Tibial nerve (tissue), 4 donors: ENCODE results near the gene MRPS16. TPM values are rescaled to one million over a fixed set of nuclear protein-coding genes. Genes with fewer than 3 reads are reported as not detected.

Source experiments
- DNase-seq, 2 donors: peaks; one replicate each; pipeline ENCODE4 v3.0.0-alpha.2; 2019; ENCODE audit warnings: low spot score in 2 of 2
- H3K27ac ChIP-seq, 4 donors: fragments of 200-600 bp; sonication (generic) in 3 of 4; one replicate each; pipeline ENCODE4 v1.5.1; 2017 to 2019; ENCODE audit warnings: mild to moderate bottlenecking in 1 of 4
- H3K27me3 ChIP-seq, 2 donors: fragments of 200-600 bp; sonication (generic) in 1 of 2; one replicate each; pipeline versions ENCODE4 v1.5.1 to v1.6.0; 2017 to 2019
- H3K36me3 ChIP-seq, 3 donors: fragments of 200-600 bp; sonication (generic); one replicate each; pipeline ENCODE4 v1.5.1; 2018 to 2019
- H3K4me1 ChIP-seq, 4 donors: fragments of 200-600 bp; sonication (generic) in 3 of 4; one replicate each; pipeline ENCODE4 v1.5.1; 2017 to 2019
- H3K4me3 ChIP-seq, 4 donors: fragments of 200-600 bp; sonication (generic) in 3 of 4; one replicate each; pipeline ENCODE4 v1.5.1; 2017 to 2019; ENCODE audit warnings: mild to moderate bottlenecking in 1 of 4, moderate library complexity in 1 of 4
- H3K9me3 ChIP-seq, 4 donors: fragments of 200-600 bp; sonication (generic) in 3 of 4; one replicate each; pipeline ENCODE4 v1.5.1; 2017 to 2019
- CTCF ChIP-seq, 5 experiments: fragments of 200-600 bp in 3 of 5; fragments of 450-650 bp in 2 of 5; sonication (generic) in 3 of 5; IDR thresholded peaks; one replicate each; pipeline ENCODE4 v1.5.1; 2016 to 2019; ENCODE audit warnings: antibody characterized with exemption in 5 of 5, mild to moderate bottlenecking in 3 of 5, moderate library complexity in 2 of 5
- EP300 ChIP-seq, 2 donors: sonication (generic); formaldehyde crosslinking; IDR thresholded peaks; one replicate each; pipeline ENCODE4 v1.6.1; 2017; ENCODE audit warnings: antibody characterized with exemption in 2 of 2, mild to moderate bottlenecking in 1 of 2
- POLR2A ChIP-seq, 2 donors: fragments of 450-650 bp; IDR thresholded peaks; one replicate each; pipeline ENCODE4 v1.6.1; 2017; ENCODE audit warnings: antibody characterized with exemption in 2 of 2, mild to moderate bottlenecking in 2 of 2, moderate library complexity in 2 of 2
- WGBS, 2 donors: methylation state at CpG; one replicate each; pipeline ENCODE4 v1.1.5; 2018; 5-methylcytosine and 5-hydroxymethylcytosine counted together
- total RNA-seq, 4 donors: library from RNA; depleted of rRNA; stranded (reverse); fragments of >200 nt; gene quantifications; one replicate each; pipeline ENCODE4 v1.1.0, GENCODE V29; 2016

Gene MRPS16
- total RNA-seq, 4 donors from 2014 or later = 32.0 to 34.7 (median 34.2) TPM

DNA sequence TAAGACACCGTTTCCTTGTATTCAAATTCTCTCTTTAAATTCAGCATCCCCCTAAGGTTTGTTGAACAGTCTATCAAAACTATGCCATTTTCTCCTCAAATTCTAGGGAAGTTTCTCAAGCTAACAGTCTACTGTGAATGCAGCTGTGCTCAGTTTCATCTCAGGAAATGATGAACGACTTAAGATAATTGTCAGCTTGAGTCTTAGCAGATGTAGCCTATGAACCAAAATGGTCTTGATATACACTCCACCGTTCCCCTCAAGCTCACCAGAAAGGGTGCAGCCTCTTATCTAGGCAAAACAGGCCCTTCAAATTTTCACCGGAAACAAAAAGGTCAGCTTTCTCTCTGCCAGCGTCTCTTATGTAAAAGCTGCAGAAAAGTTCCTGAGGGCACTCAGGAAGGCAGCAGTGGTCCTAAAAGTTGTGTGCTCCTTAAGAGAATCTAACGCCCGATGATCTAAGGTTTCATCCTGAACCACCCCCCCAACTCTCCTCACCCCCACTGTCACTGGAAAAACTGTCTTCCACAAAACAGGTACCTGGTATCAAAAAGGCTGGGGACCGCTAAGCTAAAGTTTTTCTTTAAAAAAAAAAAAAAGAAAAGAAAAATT, 7.5 kb downstream of the MRPS16 start:
- no peak for DNase-seq
- Histone ChIP-seq H3K9me3 (no peaks in the 10 kb centered on the region), H3K4me1 (peaks cover 5 to 42% (median 11%) of the 10 kb centered on the region in 4 donors), H3K4me3 (no peak overlapping the region), H3K27me3 (no peaks in the 10 kb centered on the region), H3K36me3 (peaks cover 0 to 60% (median 0%) of the 10 kb centered on the region in 3 donors), H3K27ac (no peak overlapping the region)
- WGBS, 2 donors = 58 to 67% methylated on average over 8 of the region's 8 CpGs
- no peak for TF ChIP-seq POLR2A (IDR thresholded peaks at IDR 0.05)
- no peak for TF ChIP-seq EP300 (IDR thresholded peaks at IDR 0.05)
- no peak for TF ChIP-seq CTCF (IDR thresholded peaks at IDR 0.05)

- H3K36me3 ChIP-seq = peaks cover 0 to 86% (median 3%) of the 10 kb centered on the region in 3 donors
- no peak overlapping the region for H3K4me3 ChIP-seq
- DNase-seq = no peak
- H3K27me3 ChIP-seq = no peaks in the 10 kb centered on the region
- H3K9me3 ChIP-seq = no peaks in the 10 kb centered on the region
- H3K4me1 ChIP-seq = peaks cover 0 to 8% (median 0%) of the 10 kb centered on the region in 4 donors
- TF ChIP-seq POLR2A (IDR thresholded peaks at IDR 0.05) (no peak), EP300 (IDR thresholded peaks at IDR 0.05) (no peak), CTCF (IDR thresholded peaks at IDR 0.05) (no peak)
- no peak overlapping the region for H3K27ac ChIP-seq
- WGBS, 2 donors = 88% methylated on average over 2 of the region's 2 CpGs
Measured at GRCh38 chr10:73239908-73240307, 12.5 kb downstream of the MRPS16 start.

- H3K9me3 ChIP-seq = no peaks in the 10 kb centered on the region
- 90% methylated on average over 5 of the region's 5 CpGs for WGBS, 2 donors
- H3K4me3 ChIP-seq = no peak overlapping the region
- H3K27me3 ChIP-seq = no peaks in the 10 kb centered on the region
- no peaks in the 10 kb centered on the region for H3K4me1 ChIP-seq
- no peak overlapping the region for H3K27ac ChIP-seq
- TF ChIP-seq POLR2A (IDR thresholded peaks at IDR 0.05) = no peak
- no peak for TF ChIP-seq CTCF (IDR thresholded peaks at IDR 0.05)
- no peak for TF ChIP-seq EP300 (IDR thresholded peaks at IDR 0.05)
- H3K36me3 ChIP-seq = peaks cover 0 to 85% (median 3%) of the 10 kb centered on the region in 3 donors
- DNase-seq = no peak
Measured at GRCh38 chr10:73238990-73239566, 13.4 kb downstream of the MRPS16 start.

GRCh38 chr10:73234695-73235094, 17.7 kb downstream of the MRPS16 start:
- DNase-seq = no peak
- Histone ChIP-seq H3K9me3 (no peaks in the 10 kb centered on the region), H3K4me1 (no peaks in the 10 kb centered on the region), H3K27me3 (no peaks in the 10 kb centered on the region), H3K4me3 (no peak overlapping the region), H3K36me3 (peaks cover 3 to 80% (median 3%) of the 10 kb centered on the region in 3 donors), H3K27ac (no peak overlapping the region)
- 86 to 95% methylated on average over 7 of the region's 7 CpGs for WGBS, 2 donors
- TF ChIP-seq CTCF (IDR thresholded peaks at IDR 0.05) (no peak), POLR2A (IDR thresholded peaks at IDR 0.05) (no peak), EP300 (IDR thresholded peaks at IDR 0.05) (no peak)

DNA sequence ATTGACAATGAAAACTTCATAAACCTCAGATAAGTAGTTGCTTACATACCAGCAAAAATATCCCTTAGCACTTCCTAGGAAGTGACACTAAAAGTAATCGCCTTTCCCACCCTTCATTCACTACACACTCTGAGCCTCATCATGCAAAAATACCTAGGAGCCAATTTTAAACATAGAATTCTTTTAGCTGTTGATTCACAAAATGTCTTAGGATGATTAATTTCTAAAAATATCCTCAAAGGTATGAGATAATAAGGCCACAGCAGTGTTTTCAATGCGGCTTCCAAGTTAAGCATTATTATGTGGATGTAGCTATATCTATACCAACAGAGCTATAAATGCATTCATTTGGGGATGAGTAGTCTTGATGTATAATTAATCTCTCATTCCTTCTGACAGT, 18.6 kb downstream of the MRPS16 start:
- DNase-seq = no peak
- H3K4me3 ChIP-seq = no peak overlapping the region
- H3K9me3 ChIP-seq = no peaks in the 10 kb centered on the region
- TF ChIP-seq POLR2A (IDR thresholded peaks at IDR 0.05) (no peak), CTCF (IDR thresholded peaks at IDR 0.05) (no peak), EP300 (IDR thresholded peaks at IDR 0.05) (no peak)
- WGBS, 2 donors = 90 to 93% methylated on average over 2 of the region's 2 CpGs
- H3K4me1 ChIP-seq = no peaks in the 10 kb centered on the region
- no peaks in the 10 kb centered on the region for H3K27me3 ChIP-seq
- peaks cover 3 to 77% (median 3%) of the 10 kb centered on the region in 3 donors for H3K36me3 ChIP-seq
- no peak overlapping the region for H3K27ac ChIP-seq
